WTC11 (cell line): ENCODE results near the gene RSRP1. TPM values are rescaled to one million over a fixed set of nuclear protein-coding genes. Genes with fewer than 3 reads are reported as not detected.
A peak's percentile ranks its signal among the peaks of the same experiment; 100 is the strongest.

Source experiments
- ATAC-seq: fragments of 200-7000 bp; cut with Tn5 transposase; 2 replicates; pipeline ENCODE4 v1.10.0; 2021; ENCODE audit warnings: mild to moderate bottlenecking, moderate library complexity
- CTCF ChIA-PET: fragments of 300-600 bp; sonication (Branson Sonifier 250); formaldehyde crosslinking; loops from one replicate; lab custom pipeline; 2021; ENCODE audit warnings: antibody characterized with exemption; lab: Charles Lee
- POLR2A ChIA-PET: fragments of 350-600 bp; sonication (Branson Sonifier 250); formaldehyde crosslinking; loops from one replicate; lab custom pipeline; 2021; ENCODE audit warnings: antibody characterized with exemption; lab: Charles Lee
- DNase-seq: peaks from one replicate; pipeline ENCODE4 v3.0.0; 2021; ENCODE audit warnings: low spot score
- H3K27ac Mint-ChIP-seq: 2 replicates; pipeline ENCODE4 v1.8.0; 2021; ENCODE audit warnings: mixed read lengths
- H3K27me3 Mint-ChIP-seq: 2 replicates; pipeline ENCODE4 v1.8.0; 2021; ENCODE audit warnings: low read depth, mild to moderate bottlenecking, moderate library complexity, mixed read lengths
- H3K36me3 Mint-ChIP-seq: 2 replicates; pipeline ENCODE4 v1.8.0; 2021; ENCODE audit warnings: mixed read lengths
- H3K4me1 Mint-ChIP-seq: 2 replicates; pipeline ENCODE4 v1.8.0; 2022; ENCODE audit warnings: mixed read lengths
- H3K4me3 Mint-ChIP-seq: 2 replicates; pipeline ENCODE4 v1.8.0; 2021; ENCODE audit warnings: mild to moderate bottlenecking, moderate library complexity, mixed read lengths
- H3K9me3 Mint-ChIP-seq: 2 replicates; pipeline ENCODE4 v1.8.0; 2021; ENCODE audit warnings: mixed read lengths
- AFF4 ChIP-seq: sonication (generic); formaldehyde crosslinking; IDR thresholded peaks from 2 replicates; pipeline ENCODE4 v1.8.1; 2023; ENCODE audit warnings: mild to moderate bottlenecking, missing genetic modification reagents, borderline replicate concordance
- ATF1 ChIP-seq: sonication (generic); formaldehyde crosslinking; IDR thresholded peaks from 2 replicates; pipeline ENCODE4 v1.8.1; 2023; ENCODE audit warnings: mild to moderate bottlenecking, moderate library complexity, missing genetic modification reagents
- CREB1 ChIP-seq: sonication (generic); formaldehyde crosslinking; IDR thresholded peaks from 2 replicates; pipeline ENCODE4 v1.8.0; 2023; ENCODE audit warnings: mild to moderate bottlenecking, missing genetic modification reagents
- CREM ChIP-seq: sonication (generic); formaldehyde crosslinking; IDR thresholded peaks from 2 replicates; pipeline ENCODE4 v1.8.1; 2022; ENCODE audit warnings: mild to moderate bottlenecking, missing genetic modification reagents, moderate library complexity
- CTCF ChIP-seq: fragments of 200-600 bp; IDR thresholded peaks from 2 replicates; pipeline ENCODE4 v1.8.0; 2022; ENCODE audit warnings: antibody characterized with exemption
- GABPB1 ChIP-seq: sonication (generic); formaldehyde crosslinking; IDR thresholded peaks from 2 replicates; pipeline ENCODE4 v1.8.1; 2023; ENCODE audit warnings: mild to moderate bottlenecking, missing genetic modification reagents
- GRHL2 ChIP-seq: fragments of 250-450 bp; sonication (Bioruptor Pico); IDR thresholded peaks from 2 replicates; pipeline ENCODE4 v1.8.0; 2022; ENCODE audit warnings: mild to moderate bottlenecking, moderate library complexity; ENCODE audit not compliant: insufficient replicate concordance, severe bottlenecking
- HMGXB4 ChIP-seq: sonication (generic); formaldehyde crosslinking; IDR thresholded peaks from 2 replicates; pipeline ENCODE4 v1.8.1; 2023; ENCODE audit warnings: mild to moderate bottlenecking, moderate library complexity, missing genetic modification reagents
- JAZF1 ChIP-seq: fragments of 250-450 bp; sonication (Bioruptor Pico); IDR thresholded peaks from 2 replicates; pipeline ENCODE4 v1.9.0; 2021; ENCODE audit warnings: moderate library complexity, mild to moderate bottlenecking, inconsistent platforms
- JUN ChIP-seq: sonication (generic); formaldehyde crosslinking; IDR thresholded peaks from 2 replicates; pipeline ENCODE4 v1.8.0; 2023; ENCODE audit warnings: mild to moderate bottlenecking, missing genetic modification reagents
- MAX ChIP-seq: sonication (generic); formaldehyde crosslinking; IDR thresholded peaks from 2 replicates; pipeline ENCODE4 v1.8.0; 2022; ENCODE audit warnings: mild to moderate bottlenecking, missing genetic modification reagents
- PRDM15 ChIP-seq: sonication (generic); formaldehyde crosslinking; IDR thresholded peaks from 2 replicates; pipeline ENCODE4 v1.8.0; 2022; ENCODE audit warnings: missing genetic modification reagents
- PREB ChIP-seq: sonication (generic); formaldehyde crosslinking; IDR thresholded peaks from 2 replicates; pipeline ENCODE4 v1.8.1; 2022; ENCODE audit warnings: mild to moderate bottlenecking, missing genetic modification reagents, moderate library complexity, borderline replicate concordance
- SMAD4 ChIP-seq: sonication (generic); formaldehyde crosslinking; IDR thresholded peaks from 2 replicates; pipeline ENCODE4 v1.8.0; 2022; ENCODE audit warnings: mild to moderate bottlenecking, missing genetic modification reagents
- TP53 ChIP-seq: sonication (generic); formaldehyde crosslinking; IDR thresholded peaks from 2 replicates; pipeline ENCODE4 v1.8.1; 2023; ENCODE audit warnings: mild to moderate bottlenecking, missing genetic modification reagents
- ZNF138 ChIP-seq: sonication (generic); formaldehyde crosslinking; conservative IDR thresholded peaks from 2 replicates; pipeline ENCODE4 v1.8.1; 2022; ENCODE audit warnings: mild to moderate bottlenecking, moderate library complexity, missing genetic modification reagents
- ZNF396 ChIP-seq: fragments of 250-450 bp; sonication (Bioruptor Pico); IDR thresholded peaks from 2 replicates; pipeline ENCODE4 v1.8.0; 2021; ENCODE audit warnings: mild to moderate bottlenecking, moderate library complexity, borderline replicate concordance
- total RNA-seq: library from RNA; stranded (reverse); gene quantifications from 3 replicates; pipeline ENCODE4 v1.2.3, GENCODE V29; 2021

The RSRP1 gene
- total RNA-seq, 1 experiment from 2014 or later, result 78.1 TPM

GRCh38 chr1:25205786-25206185 is 41.5 kb downstream of the RSRP1 start (continued):
- TF ChIP-seq CTCF (no peak), TP53 (CRISPR knock-in tag) (no peak), JAZF1 (CRISPR knock-in tag) (no peak), MAX (CRISPR knock-in tag) (no peak), GRHL2 (CRISPR knock-in tag) (no peak), AFF4 (CRISPR knock-in tag) (no peak), ZNF396 (CRISPR knock-in tag) (no peak), ZNF138 (no peak), HMGXB4 (no peak)
- TF ChIP-seq, all 79 proteins: peak for 0

- Mint-ChIP-seq H3K36me3 (no peaks in the 10 kb centered on the region), H3K27me3 (no peaks in the 10 kb centered on the region), H3K9me3 (no peaks in the 10 kb centered on the region), H3K4me3 (no peak overlapping the region), H3K27ac (no peak overlapping the region), H3K4me1 (peaks cover 15% of the 10 kb centered on the region)
- ATAC-seq, result peak; percentile 57; the same call in 1 of the 2 replicates
- TF ChIP-seq CTCF (peak; percentile 75), GABPB1 (0 out of 2 replicates have a peak, but pooled peaks have one; percentile 33), CREB1 (CRISPR knock-in tag) (no peak)
- ChIA-PET POLR2A (no interaction called here), CTCF (interaction anchor here (0.6 to 3.1 kb wide), 13 partner anchors 9 to 357 kb away, joined by 3 to 16 read pairs (median 4); partner anchors contain the start of gene SYF2)
- no peak for DNase-seq
Measured at GRCh38 chr1:25204797-25205480, 42.3 kb downstream of the RSRP1 start.

GRCh38 chr1:25201006-25201405 is 46.2 kb downstream of the RSRP1 start:
- CTCF ChIA-PET, result interaction anchor here (0.6 kb wide), 1 partner anchor 593 kb away, joined by 3 read pairs; no protein-coding TSS in a partner anchor
- no peak overlapping the region for H3K4me3 Mint-ChIP-seq

More at GRCh38 chr1:25201006-25201405, 46.2 kb downstream of the RSRP1 start:
- POLR2A ChIA-PET, result no interaction called here
- DNase-seq (no peak), ATAC-seq (no peak)
- Mint-ChIP-seq H3K36me3 (no peaks in the 10 kb centered on the region), H3K4me1 (peaks cover 24% of the 10 kb centered on the region), H3K9me3 (no peaks in the 10 kb centered on the region), H3K27me3 (no peaks in the 10 kb centered on the region), H3K27ac (peak overlapping the region; percentile 73)
- TF ChIP-seq CREM (CRISPR knock-in tag), result no peak
- TF ChIP-seq JUN (CRISPR knock-in tag), result no peak
- no peak for TF ChIP-seq SMAD4
- TF ChIP-seq PRDM15 (CRISPR knock-in tag), result no peak
- TF ChIP-seq ATF1 (CRISPR knock-in tag), result no peak
- no peak for TF ChIP-seq PREB (CRISPR knock-in tag)
- TF ChIP-seq ZNF138, result no peak
